CD14-positive monocyte (primary cell): ENCODE data around the gene TTC31. TPM values are rescaled to one million over a fixed set of nuclear protein-coding genes. Genes with fewer than 3 reads are reported as not detected.

Experiments
- DNase-seq, 3 donors: peaks; one replicate each; pipeline ENCODE4 v3.0.0-alpha.2; 2011 to 2022
- H2AFZ ChIP-seq: 2 replicates; pipeline ENCODE4 v1.6.0; 2012; ENCODE audit warnings: mild to moderate bottlenecking, low read depth, low read length, inconsistent platforms; ENCODE audit not compliant: insufficient read depth, poor library complexity, severe bottlenecking
- H3K27ac ChIP-seq, 2 donors: 1 replicate in 1 of 2; 2 replicates in 1 of 2; pipeline ENCODE4 v1.5.1; 2012 to 2013; ENCODE audit warnings: low read length in 2 of 2, control low read depth in 1 of 2, inconsistent platforms in 1 of 2, low read depth in 1 of 2, mild to moderate bottlenecking in 1 of 2
- H3K27me3 ChIP-seq, 2 donors: one replicate each; pipeline versions ENCODE4 v1.6.0 to v1.6.1; 2011 to 2013; ENCODE audit warnings: low read length in 2 of 2; ENCODE audit not compliant: control insufficient read depth in 2 of 2, insufficient read depth in 2 of 2
- H3K36me3 ChIP-seq, 2 donors: replicated peaks in 1 of 2; 1 replicate in 1 of 2; 2 replicates in 1 of 2; pipeline versions ENCODE4 v1.5.1 to v1.6.1; 2012 to 2013; ENCODE audit warnings: low read length in 2 of 2, control low read depth in 1 of 2, inconsistent platforms in 1 of 2, mild to moderate bottlenecking in 1 of 2; ENCODE audit not compliant: insufficient read depth in 2 of 2, control insufficient read depth in 1 of 2
- H3K4me1 ChIP-seq, 2 donors: 1 replicate in 1 of 2; 2 replicates in 1 of 2; pipeline versions ENCODE4 v1.5.1 to v1.6.1; 2012 to 2013; ENCODE audit warnings: low read length in 2 of 2, control low read depth in 1 of 2, inconsistent platforms in 1 of 2, mild to moderate bottlenecking in 1 of 2, moderate library complexity in 1 of 2; ENCODE audit not compliant: insufficient read depth in 2 of 2, control insufficient read depth in 1 of 2
- H3K4me2 ChIP-seq: replicated peaks from 2 replicates; pipeline ENCODE3; 2012; ENCODE audit warnings: low read length, moderate library complexity, mild to moderate bottlenecking; ENCODE audit not compliant: poor library complexity, severe bottlenecking; ENCODE audit errors: extremely low read depth
- H3K4me3 ChIP-seq, 3 experiments: fragments of 200-600 bp in 1 of 3; sonication (generic) in 1 of 3; replicated peaks in 1 of 3; 1 replicate in 2 of 3; 2 replicates in 1 of 3; pipeline ENCODE4 v1.5.1; 2011 to 2013; ENCODE audit warnings: low read length in 3 of 3, mild to moderate bottlenecking in 3 of 3, control low read depth in 2 of 3, low read depth in 2 of 3, inconsistent platforms in 1 of 3, moderate library complexity in 1 of 3
- H3K79me2 ChIP-seq: 2 replicates; pipeline ENCODE4 v1.6.0; 2012; ENCODE audit warnings: mild to moderate bottlenecking, control low read depth, inconsistent platforms, low read length, moderate library complexity; ENCODE audit not compliant: insufficient read depth
- H3K9ac ChIP-seq: 2 replicates; pipeline ENCODE4 v1.6.0; 2017; ENCODE audit warnings: low read length, mild to moderate bottlenecking; ENCODE audit not compliant: insufficient read depth, poor library complexity, severe bottlenecking
- H3K9me3 ChIP-seq, 2 donors: replicated peaks in 1 of 2; 1 replicate in 1 of 2; 2 replicates in 1 of 2; pipeline versions ENCODE4 v1.5.1 to v1.6.1; 2012 to 2013; ENCODE audit warnings: low read length in 2 of 2, control low read depth in 1 of 2; ENCODE audit not compliant: control insufficient read depth in 1 of 2, insufficient read depth in 1 of 2
- H4K20me1 ChIP-seq: 2 replicates; pipeline ENCODE4 v1.6.0; 2012; ENCODE audit warnings: mild to moderate bottlenecking, low read length, control low read depth, moderate library complexity; ENCODE audit not compliant: insufficient read depth
- H3K27ac Mint-ChIP-seq, 7 donors: one replicate each; pipeline ENCODE4 v1.8.0; 2020; ENCODE audit warnings: mild to moderate bottlenecking in 7 of 7, mixed read lengths in 7 of 7, moderate library complexity in 6 of 7, inconsistent platforms in 2 of 7
- H3K27me3 Mint-ChIP-seq, 3 donors: one replicate each; pipeline ENCODE4 v1.8.0; 2021 to 2022; ENCODE audit warnings: low read depth in 3 of 3, mild to moderate bottlenecking in 3 of 3, mixed read lengths in 3 of 3, moderate library complexity in 3 of 3, inconsistent platforms in 1 of 3
- H3K36me3 Mint-ChIP-seq, 2 donors: one replicate each; pipeline ENCODE4 v1.8.0; 2020; ENCODE audit warnings: mixed read lengths in 2 of 2, inconsistent platforms in 1 of 2, mild to moderate bottlenecking in 1 of 2
- H3K4me1 Mint-ChIP-seq: one replicate; pipeline ENCODE4 v1.8.0; 2020; ENCODE audit warnings: mild to moderate bottlenecking, mixed read lengths
- H3K4me3 Mint-ChIP-seq, 2 donors: one replicate each; pipeline ENCODE4 v1.8.0; 2020; ENCODE audit warnings: mild to moderate bottlenecking in 2 of 2, mixed read lengths in 2 of 2, moderate library complexity in 1 of 2
- H3K9me3 Mint-ChIP-seq, 7 donors: one replicate each; pipeline ENCODE4 v1.8.0; 2020 to 2022; ENCODE audit warnings: mixed read lengths in 7 of 7, mild to moderate bottlenecking in 6 of 7, moderate library complexity in 6 of 7, inconsistent platforms in 2 of 7
- CTCF ChIP-seq: fragments of 200-600 bp; IDR thresholded peaks from one replicate; pipeline ENCODE4 v1.8.0; 2022; ENCODE audit warnings: antibody characterized with exemption, mild to moderate bottlenecking
- whole genome bisulfite sequencing: methylation state at CpG from one replicate; pipeline ENCODE4 v1.1.5; 2013; ENCODE audit warnings: missing lambda C conversion rate; ENCODE audit not compliant: insufficient coverage; 5-methylcytosine and 5-hydroxymethylcytosine counted together
- intact Hi-C, 2 donors: fragments of 100-400 bp; cut with micrococcal nuclease; formaldehyde crosslinking; loops; one replicate each; pipeline versions ENCODE4 v1.15.0 to v1.15.1; 2023
- polyA plus RNA-seq, 3 donors: library from polyadenylated mRNA; depleted of rRNA in 1 of 3; unstranded in 2 of 3; stranded (reverse) in 1 of 3; fragments of 300-500 nt in 2 of 3; fragments of >200 nt in 1 of 3; fragmentation: Illumina TruSeq in 2 of 3; gene quantifications; 1 replicate in 2 of 3; 2 replicates in 1 of 3; pipeline ENCODE4 v1.2.3, GENCODE V29; 2012 to 2021

TTC31 gene
- polyA plus RNA-seq, 3 donors = 19.6 to 46.5 (median 21.3) TPM

- WGBS = 97% methylated on average over 25 of the region's 27 CpGs
- H3K27me3 Mint-ChIP-seq = peaks cover 0 to 2% (median 0%) of the 10 kb centered on the region in 3 donors
These were observed 21.5 kb upstream of the TTC31 start for GRCh38 chr2:74461187-74462053.

More at GRCh38 chr2:74461187-74462053, 21.5 kb upstream of the TTC31 start:
- Histone ChIP-seq H3K27ac (no peak overlapping the region), H3K36me3 (peaks cover 19 to 24% of the 10 kb centered on the region in 2 donors), H3K27me3 (no peaks in the 10 kb centered on the region), H3K4me2 (no peak overlapping the region), H3K4me3 (no peak overlapping the region), H4K20me1 (peaks cover 6% of the 10 kb centered on the region), H3K4me1 (peaks cover 32 to 42% of the 10 kb centered on the region in 2 donors), H3K9me3 (no peaks in the 10 kb centered on the region), H3K79me2 (peaks cover 20% of the 10 kb centered on the region), H2AFZ (no peak overlapping the region), H3K9ac (no peak overlapping the region)
- Mint-ChIP-seq H3K36me3 (peaks cover 20 to 27% of the 10 kb centered on the region in 2 donors), H3K9me3 (peaks cover 0 to 3% (median 0%) of the 10 kb centered on the region in 7 donors), H3K4me1 (peaks cover 45% of the 10 kb centered on the region), H3K27ac (no peak overlapping the region), H3K4me3 (no peak overlapping the region)
- TF ChIP-seq CTCF = no peak
- intact Hi-C loops = no loop called here
- DNase-seq = no peak
